HepG2 (cell line): ENCODE data around the gene CCDC192. TPM values are rescaled to one million over a fixed set of nuclear protein-coding genes. Genes with fewer than 3 reads are reported as not detected.

ENCODE experiments used
- ATAC-seq: fragments of 200-7000 bp; cut with Tn5 transposase; 3 replicates; pipeline ENCODE4 v1.9.1; 2020; ENCODE audit warnings: mild to moderate bottlenecking, moderate library complexity
- BruUV-seq: library from RNA; stranded (reverse); fragments of 400-500 nt; replicated peaks from 2 replicates; lab custom pipeline; 2021; lab: Mats Ljungman, UMichigan
- CTCF ChIA-PET: fragments of 300-600 bp; formaldehyde crosslinking; extraction: SDS; loops from one replicate; lab custom pipeline; 2021; ENCODE audit warnings: low total read pairs, inconsistent platforms, low intra/inter-chr PET ratio; lab: Yijun Ruan, JAX
- POLR2A ChIA-PET: fragments of 350-600 bp; sonication (Branson Sonifier 250); formaldehyde crosslinking; loops from one replicate; lab custom pipeline; 2020; ENCODE audit warnings: antibody characterized with exemption, inconsistent platforms; lab: Yijun Ruan, JAX
- DNase-seq: peaks from one replicate; pipeline ENCODE4 v3.0.0-alpha.2; 2015; ENCODE audit warnings: low spot score
- FAIRE-seq: peaks from 3 replicates; lab custom pipeline; 2011; peaks lifted over from hg19 to GRCh38; lab: Jason Lieb, UNC
- H2AFZ ChIP-seq: one replicate; pipeline ENCODE4 v1.6.1; 2011; ENCODE audit warnings: low read length, inconsistent platforms
- H3K27ac ChIP-seq: fragments of 300-600 bp; 3 replicates; pipeline ENCODE4 v1.8.0; 2011; ENCODE audit warnings: mixed run types, mild to moderate bottlenecking, mixed read lengths, low read length, inconsistent platforms; ENCODE audit not compliant: insufficient read depth; ENCODE audit errors: extremely low read length
- H3K27me3 ChIP-seq, 2 experiments: fragments of 200-600 bp in 1 of 2; 2 replicates in 1 of 2; 3 replicates in 1 of 2; pipeline versions ENCODE4 v1.6.0 to v1.8.0; 2011; ENCODE audit warnings: low read length in 2 of 2, mild to moderate bottlenecking in 2 of 2, moderate library complexity in 2 of 2, inconsistent platforms in 1 of 2; ENCODE audit not compliant: insufficient read depth in 2 of 2, control insufficient read depth in 1 of 2
- H3K36me3 ChIP-seq, 2 experiments: fragments of 200-600 bp in 1 of 2; replicated peaks in 1 of 2; 2 replicates in 1 of 2; 3 replicates in 1 of 2; pipeline versions ENCODE4 v1.5.1 to v1.8.0; 2011; ENCODE audit warnings: low read length in 2 of 2, inconsistent platforms in 1 of 2; ENCODE audit not compliant: insufficient read depth in 2 of 2, control insufficient read depth in 1 of 2
- H3K4me1 ChIP-seq: 2 replicates; pipeline ENCODE4 v1.5.1; 2012; ENCODE audit warnings: low read length, inconsistent platforms; ENCODE audit not compliant: insufficient read depth
- H3K4me2 ChIP-seq: 2 replicates; pipeline ENCODE4 v1.6.0; 2011; ENCODE audit warnings: low read depth, low read length, inconsistent platforms
- H3K4me3 ChIP-seq, 3 experiments: fragments of 200-600 bp in 1 of 3; sonication (generic), shearing (Covaris generic) in 1 of 3; replicated peaks in 1 of 3; 2 replicates each; pipeline ENCODE4 v1.5.1; 2011 to 2016; ENCODE audit warnings: low read length in 3 of 3, inconsistent platforms in 2 of 3, low read depth in 2 of 3, mild to moderate bottlenecking in 2 of 3, control low read depth in 1 of 3, mixed read lengths in 1 of 3; ENCODE audit not compliant: insufficient read depth in 1 of 3
- H3K79me2 ChIP-seq: one replicate; pipeline ENCODE4 v1.6.1; 2011; ENCODE audit warnings: low read length, inconsistent platforms; ENCODE audit not compliant: insufficient read depth
- H3K9ac ChIP-seq: 2 replicates; pipeline ENCODE4 v1.6.0; 2011; ENCODE audit warnings: mild to moderate bottlenecking, low read depth, low read length, inconsistent platforms; ENCODE audit not compliant: insufficient read depth
- H3K9me3 ChIP-seq: 2 replicates; pipeline ENCODE4 v1.5.1; 2012; ENCODE audit warnings: mild to moderate bottlenecking, low read length
- H4K20me1 ChIP-seq: 2 replicates; pipeline ENCODE4 v1.6.0; 2011; ENCODE audit warnings: inconsistent platforms, mild to moderate bottlenecking, low read length, moderate library complexity; ENCODE audit not compliant: insufficient read depth
- HOXA5 ChIP-seq: sonication (generic); formaldehyde crosslinking; IDR thresholded peaks from 2 replicates; pipeline ENCODE4 v1.4.0; 2020; ENCODE audit warnings: missing genetic modification reagents
- NFE2 ChIP-seq: sonication (generic); formaldehyde crosslinking; IDR thresholded peaks from 2 replicates; pipeline ENCODE4 v1.4.0; 2020; ENCODE audit warnings: missing genetic modification reagents
- PATZ1 ChIP-seq: sonication (generic); formaldehyde crosslinking; IDR thresholded peaks from 2 replicates; pipeline ENCODE4 v1.4.0; 2020; ENCODE audit warnings: missing genetic modification reagents
- STAT6 ChIP-seq: sonication (generic); formaldehyde crosslinking; IDR thresholded peaks from 2 replicates; pipeline ENCODE4 v1.4.0; 2020; ENCODE audit warnings: missing genetic modification reagents, mild to moderate bottlenecking, borderline replicate concordance
- ZFYVE20 ChIP-seq: sonication (generic); formaldehyde crosslinking; IDR thresholded peaks from 2 replicates; pipeline ENCODE4 v1.8.0; 2023; ENCODE audit warnings: low read depth, mild to moderate bottlenecking, moderate library complexity, missing genetic modification reagents, borderline replicate concordance
- ZNF17 ChIP-seq: sonication (generic); formaldehyde crosslinking; IDR thresholded peaks from 2 replicates; pipeline ENCODE4 v1.5.0; 2020; ENCODE audit warnings: mild to moderate bottlenecking, missing genetic modification reagents
- ZNF234 ChIP-seq: sonication (generic); formaldehyde crosslinking; conservative IDR thresholded peaks from 2 replicates; pipeline ENCODE4 v1.5.1; 2020; ENCODE audit warnings: mild to moderate bottlenecking, missing genetic modification reagents
- ZNF513 ChIP-seq: sonication (generic); formaldehyde crosslinking; conservative IDR thresholded peaks from 2 replicates; pipeline ENCODE4 v1.5.0; 2020; ENCODE audit warnings: missing genetic modification reagents
- ZNF530 ChIP-seq: sonication (generic); formaldehyde crosslinking; IDR thresholded peaks from 2 replicates; pipeline ENCODE4 v1.5.0; 2020; ENCODE audit warnings: low read depth, mild to moderate bottlenecking, missing genetic modification reagents
- ZNF670 ChIP-seq: sonication (generic); formaldehyde crosslinking; IDR thresholded peaks from 2 replicates; pipeline ENCODE4 v1.8.0; 2022; ENCODE audit warnings: mild to moderate bottlenecking, missing genetic modification reagents, borderline replicate concordance
- ZNF878 ChIP-seq: sonication (generic); formaldehyde crosslinking; IDR thresholded peaks from 2 replicates; pipeline ENCODE4 v1.8.1; 2023; ENCODE audit warnings: mild to moderate bottlenecking, missing genetic modification reagents, moderate library complexity
- WGBS: methylation state at CpG from one replicate; pipeline ENCODE4 v1.1.6; 2017; ENCODE audit warnings: low lambda C conversion rate; 5-methylcytosine and 5-hydroxymethylcytosine counted together
- in situ Hi-C: cut with HindIII; loops from 2 replicates; pipeline ENCODE4 v1.10.0; 2017; ENCODE audit warnings: low pct_unique_long_range_greater_than_20kb; ENCODE audit not compliant: extremely low pct_ligation_motif_present
- intact Hi-C: fragments of 100-400 bp; cut with micrococcal nuclease; formaldehyde crosslinking; loops from one replicate; pipeline ENCODE4 v1.10.0; 2022; ENCODE audit not compliant: unreplicated experiment
- polyA plus RNA-seq, 8 experiments: library from polyadenylated mRNA; depleted of rRNA in 3 of 8; stranded (reverse) in 7 of 8; unstranded in 1 of 8; fragments of >200 nt; fragmentation: Illumina TruSeq in 4 of 8; extraction: Trizol in 4 of 8; gene quantifications; 2 replicates each; pipeline versions ENCODE4 v1.2.1 to v1.2.3, GENCODE V29; 2011 to 2016; ENCODE audit warnings: low read depth in 4 of 8, missing spikeins in 1 of 8, mixed read lengths in 1 of 8; ENCODE audit not compliant: insufficient read depth in 1 of 8
- total RNA-seq, 5 experiments: library from RNA; depleted of rRNA; stranded (reverse); fragments of >200 nt; fragmentation: Illumina TruSeq; extraction: Trizol; gene quantifications; 2 replicates each; pipeline ENCODE4 v1.2.3, GENCODE V29; 2016; ENCODE audit warnings: low read depth in 1 of 5

Gene CCDC192
- total and polyA plus RNA-seq, 2 of the 13 experiments (the other 11 are each of a cell fraction or from before 2014, with no cell fraction given) = not detected

- peaks cover 0 to 5% of the 10 kb centered on the region in 2 experiments; a peak in 2 of 5 replicates for H3K27me3 ChIP-seq
- no peak overlapping the region for H3K4me2 ChIP-seq
- in situ Hi-C loops = loop anchor here (25.0 kb wide), 1 partner anchor 193 kb away; the partner anchor contains the start of gene SLC12A2
- H3K27ac ChIP-seq = no peak overlapping the region
- FAIRE-seq = no peak
- H2AFZ ChIP-seq = no peak overlapping the region
- no peak overlapping the region for H3K9ac ChIP-seq
- H3K9me3 ChIP-seq = no peaks in the 10 kb centered on the region
- 79% methylated on average over 5 of the region's 5 CpGs for WGBS
- intact Hi-C loops = no loop called here
- TF ChIP-seq ZNF530 (CRISPR knock-in tag) = no peak
- TF ChIP-seq NFE2 (CRISPR knock-in tag) = no peak
- no peak for TF ChIP-seq ZNF234
- TF ChIP-seq ZNF17 (CRISPR knock-in tag) = no peak
- no peak for TF ChIP-seq STAT6 (CRISPR knock-in tag)
- no peak for TF ChIP-seq ZFYVE20 (CRISPR knock-in tag)
- TF ChIP-seq ZNF513 = no peak
- TF ChIP-seq ZNF670 (CRISPR knock-in tag) = no peak
- no peak for TF ChIP-seq PATZ1
- no peak for TF ChIP-seq ZNF878 (CRISPR knock-in tag)
- no peak for TF ChIP-seq HOXA5 (CRISPR knock-in tag)
- POLR2A ChIA-PET = no interaction called here
- no peaks in the 10 kb centered on the region for H3K79me2 ChIP-seq
- H3K4me3 ChIP-seq = no peak overlapping the region
- H4K20me1 ChIP-seq = no peaks in the 10 kb centered on the region
- DNase-seq = no peak
- ATAC-seq = no peak
- no TSS peak for BruUV-seq
- peaks cover 4% of the 10 kb centered on the region; the same call in 1 of the 2 replicates for H3K4me1 ChIP-seq
- no peaks in the 10 kb centered on the region for H3K36me3 ChIP-seq
- CTCF ChIA-PET = no interaction called here
Measured at GRCh38 chr5:127894461-127894860, 191.3 kb downstream of the CCDC192 start.
